ENCODE results near the gene AIFM1.

- TF ChIP-seq CTCF (IDR thresholded peaks at IDR 0.05) = no peak
- no peak for TF ChIP-seq YY1 (IDR thresholded peaks at IDR 0.05; ENCODE audit: low read depth)
- no peak for TF ChIP-seq MXI1 (IDR thresholded peaks at IDR 0.05; ENCODE audit: low read depth, low read length)
These were observed 1.4 kb upstream of the AIFM1 start for GRCh38 chrX:130167040-130167439.
